Lung (tissue), 12 donors: ENCODE measurements around the gene ANKRD55. TPM values are rescaled to one million over a fixed set of nuclear protein-coding genes. Genes with fewer than 3 reads are reported as not detected.

Source experiments
- ATAC-seq: fragments of 200-7000 bp; cut with Tn5 transposase; one replicate; pipeline ENCODE4 v1.9.1; 2020; ENCODE audit warnings: moderate number of reproducible peaks; ENCODE audit not compliant: insufficient read depth, low FRiP score
- DNase-seq, 3 donors: peaks; one replicate each; pipeline ENCODE4 v3.0.0-alpha.2; 2013 to 2017
- H3K27ac ChIP-seq, 2 donors: one replicate each; pipeline ENCODE4 v1.5.1; 2013; ENCODE audit warnings: mild to moderate bottlenecking in 2 of 2, moderate library complexity in 2 of 2, control low read depth in 1 of 2, inconsistent platforms in 1 of 2, low read depth in 1 of 2, low read length in 1 of 2
- H3K27me3 ChIP-seq, 3 donors: one replicate each; pipeline ENCODE4 v1.5.1; 2013; ENCODE audit warnings: low read length in 2 of 3; ENCODE audit not compliant: control insufficient read depth in 3 of 3, insufficient read depth in 3 of 3
- H3K36me3 ChIP-seq, 4 donors: one replicate each; pipeline ENCODE4 v1.5.1; 2013; ENCODE audit warnings: low read length in 4 of 4, mild to moderate bottlenecking in 1 of 4, moderate library complexity in 1 of 4; ENCODE audit not compliant: control insufficient read depth in 4 of 4, insufficient read depth in 4 of 4
- H3K4me1 ChIP-seq, 5 donors: one replicate each; pipeline ENCODE4 v1.5.1; 2013; ENCODE audit warnings: low read length in 5 of 5, mild to moderate bottlenecking in 2 of 5, moderate library complexity in 1 of 5; ENCODE audit not compliant: control insufficient read depth in 5 of 5, insufficient read depth in 5 of 5
- H3K4me3 ChIP-seq: one replicate; pipeline ENCODE4 v1.5.1; 2013; ENCODE audit warnings: mild to moderate bottlenecking, control low read depth, moderate library complexity
- H3K9ac ChIP-seq, 2 donors: one replicate each; pipeline ENCODE4 v1.5.1; 2013; ENCODE audit warnings: low read length in 2 of 2, control low read depth in 1 of 2; ENCODE audit not compliant: insufficient read depth in 1 of 2
- H3K9me3 ChIP-seq, 4 donors: one replicate each; pipeline ENCODE4 v1.5.1; 2013; ENCODE audit warnings: low read length in 3 of 4, mild to moderate bottlenecking in 1 of 4, moderate library complexity in 1 of 4; ENCODE audit not compliant: control insufficient read depth in 4 of 4, insufficient read depth in 3 of 4
- CTCF ChIP-seq: IDR thresholded peaks from 2 replicates; pipeline ENCODE4 v1.5.1; 2012; ENCODE audit warnings: mild to moderate bottlenecking; ENCODE audit errors: control extremely low read depth, extremely low read depth
- WGBS, 2 donors: extraction: QIAGEN DNeasy Blood & Tissue Kit; methylation state at CpG; one replicate each; pipeline ENCODE4 v1.1.7; 2013; 5-methylcytosine and 5-hydroxymethylcytosine counted together
- polyA plus RNA-seq, 2 donors: library from polyadenylated mRNA; stranded (reverse); fragments of 200-250 nt; gene quantifications; one replicate each; pipeline ENCODE4 v1.2.1, GENCODE V29; 2013
- total RNA-seq, 2 donors: library from RNA; depleted of rRNA in 1 of 2; stranded (reverse); fragments of >200 nt in 1 of 2; gene quantifications; one replicate each; pipeline ENCODE4 v1.2.1, GENCODE V29; 2014 to 2021
- donor health status: control.
- donor health status: control.
- donor health status: Bipolar disorder and iron deficiency.
- donor health status: healthy.
- donor health status: DM: yes; HTN: yes; CAD: no.

ANKRD55 gene
- total and polyA plus RNA-seq, 4 donors: 0.06 to 0.50 (median 0.28) TPM

DNA sequence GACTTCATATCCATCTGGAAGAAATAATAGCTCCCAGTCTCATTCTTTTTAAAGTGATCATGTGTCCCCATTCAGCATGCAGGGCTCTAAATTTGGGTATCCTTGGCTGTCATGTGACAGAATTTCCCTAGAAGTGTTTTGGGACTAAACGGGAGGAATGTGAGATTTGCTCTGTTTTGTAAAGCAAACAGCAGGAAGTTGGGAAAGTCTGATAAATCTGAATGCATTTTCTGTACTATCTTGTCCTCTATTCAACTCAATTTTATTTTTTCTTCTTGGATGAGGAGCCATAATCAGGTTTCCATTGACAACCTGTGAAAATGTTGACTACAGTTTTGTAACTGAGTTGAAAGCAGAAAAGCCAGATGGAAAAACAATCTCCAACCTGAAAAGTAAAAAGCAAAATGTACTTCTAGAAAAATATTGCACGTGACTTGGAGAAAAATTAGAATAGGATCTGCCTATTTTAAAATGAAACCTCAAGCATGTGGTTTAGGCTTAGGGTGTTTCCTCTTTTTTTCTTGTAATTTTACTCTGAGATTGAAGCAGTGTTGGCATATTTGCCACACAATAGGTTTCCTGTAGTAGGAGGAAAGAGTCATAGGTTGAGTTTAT lies 162.2 kb downstream of the ANKRD55 start:
- Histone ChIP-seq H3K9me3 (no peaks in the 10 kb centered on the region), H3K9ac (no peak overlapping the region), H3K27me3 (no peaks in the 10 kb centered on the region), H3K27ac (peak overlapping the region in 1 of 2 donors; percentile 50), H3K4me1 (peaks cover 3 to 31% (median 5%) of the 10 kb centered on the region in 5 donors), H3K4me3 (no peak overlapping the region), H3K36me3 (no peaks in the 10 kb centered on the region)
- DNase-seq: peak in 2 of 3 donors; percentile 34 to 51
- TF ChIP-seq CTCF: no peak
- 9 to 23% methylated on average over 2 of the region's 2 CpGs for WGBS, 2 donors
- no peak for ATAC-seq

- 70 to 91% methylated on average over 3 of the region's 3 CpGs for WGBS, 2 donors
- Histone ChIP-seq H3K27me3 (no peaks in the 10 kb centered on the region), H3K27ac (no peak overlapping the region), H3K9me3 (no peaks in the 10 kb centered on the region), H3K9ac (no peak overlapping the region), H3K4me1 (peaks cover 1 to 19% (median 5%) of the 10 kb centered on the region in 5 donors), H3K4me3 (no peak overlapping the region), H3K36me3 (no peaks in the 10 kb centered on the region)
- DNase-seq (no peak), ATAC-seq (no peak)
- TF ChIP-seq CTCF: no peak
Observed at GRCh38 chr5:56069652-56070226, 163.4 kb downstream of the ANKRD55 start.

- ATAC-seq (no peak), DNase-seq (no peak)
- no peak for TF ChIP-seq CTCF
- Histone ChIP-seq H3K36me3 (no peaks in the 10 kb centered on the region), H3K4me3 (no peak overlapping the region), H3K27ac (no peak overlapping the region), H3K9me3 (no peaks in the 10 kb centered on the region), H3K27me3 (no peaks in the 10 kb centered on the region), H3K4me1 (peaks cover 0 to 17% (median 5%) of the 10 kb centered on the region in 5 donors), H3K9ac (no peak overlapping the region)
- WGBS, 2 donors: 93 to 97% methylated on average over 3 of the region's 3 CpGs
Observed at GRCh38 chr5:56066931-56067450, 166.1 kb downstream of the ANKRD55 start.
